Cerebellar cortex (tissue), 1 donor: ENCODE measurements around the gene NUDT9.
A peak's percentile ranks its signal among the peaks of the same experiment; 100 is the strongest.
"Not testable (repeated sequence)": the region's sequence is repeated elsewhere in the genome, so short reads cannot be mapped to it uniquely, and the experiment has no call there.

Experiments
- DNase-seq: peaks from one replicate; pipeline ENCODE4 v3.0.0-alpha.2; 2015; ENCODE audit warnings: low spot score

The NUDT9 gene

DNA sequence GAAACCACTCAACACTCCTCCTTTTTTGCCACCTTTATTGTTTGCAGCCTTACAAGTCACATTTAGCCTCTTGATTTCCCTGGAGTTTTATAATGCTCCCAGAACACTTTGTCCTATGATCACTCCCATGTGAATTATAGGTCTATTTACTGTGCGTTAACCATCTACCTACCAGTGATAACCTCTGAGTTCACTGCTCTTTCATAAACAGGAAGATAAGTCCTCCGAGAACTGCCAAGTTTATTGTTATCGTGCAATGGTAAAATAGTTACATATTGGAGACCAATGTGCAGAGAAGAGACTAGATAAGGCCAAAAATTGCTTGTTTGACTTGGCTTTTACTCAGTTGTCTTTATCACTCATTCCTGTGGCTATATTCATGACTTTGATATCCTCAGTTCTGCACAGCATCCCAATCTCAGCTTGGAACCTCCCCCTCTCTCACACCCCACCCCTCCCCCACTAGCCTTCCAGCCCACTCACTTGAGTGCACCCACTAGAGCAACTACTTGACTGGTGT is 12.9 kb upstream of the NUDT9 start:
- no peak for DNase-seq

DNA sequence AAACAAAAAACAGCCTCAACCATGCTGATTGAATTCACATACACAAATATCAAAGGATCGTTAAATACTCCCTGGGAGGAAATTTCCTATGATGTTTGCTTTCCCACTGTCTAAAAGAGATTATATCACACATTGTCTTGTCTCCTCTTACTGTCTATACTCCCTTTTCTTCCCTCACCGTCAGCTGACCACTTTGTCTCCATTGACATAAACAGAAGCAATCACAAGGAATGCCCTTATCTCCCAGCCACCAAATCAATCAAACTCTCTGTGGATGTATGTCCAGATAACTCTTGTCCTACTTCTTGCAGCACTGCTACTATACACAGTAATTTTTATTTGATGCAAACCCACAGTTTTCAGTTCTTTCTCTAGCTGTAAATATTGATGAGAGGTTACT is 12.2 kb upstream of the NUDT9 start:
- no peak for DNase-seq

DNA sequence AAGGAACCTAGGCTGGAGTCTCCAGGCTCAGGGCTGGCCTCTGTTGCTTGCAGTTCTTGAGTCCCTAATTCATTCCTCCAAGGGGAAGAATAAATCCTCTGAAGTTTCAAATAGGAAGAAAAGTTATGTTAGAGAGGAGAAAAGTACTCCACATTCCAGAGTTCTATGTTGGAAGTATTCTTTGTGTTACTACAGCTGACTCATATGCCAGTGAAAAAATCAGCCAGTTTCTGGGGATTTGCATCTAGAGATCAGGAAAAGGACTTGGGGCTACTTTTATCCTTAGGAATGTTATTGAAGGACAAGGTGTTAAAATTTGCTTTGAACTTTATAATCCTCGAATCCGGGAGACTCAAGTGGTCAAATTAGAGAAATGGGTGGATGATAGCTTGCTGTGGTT is 11.7 kb upstream of the NUDT9 start:
- no peak for DNase-seq

DNA sequence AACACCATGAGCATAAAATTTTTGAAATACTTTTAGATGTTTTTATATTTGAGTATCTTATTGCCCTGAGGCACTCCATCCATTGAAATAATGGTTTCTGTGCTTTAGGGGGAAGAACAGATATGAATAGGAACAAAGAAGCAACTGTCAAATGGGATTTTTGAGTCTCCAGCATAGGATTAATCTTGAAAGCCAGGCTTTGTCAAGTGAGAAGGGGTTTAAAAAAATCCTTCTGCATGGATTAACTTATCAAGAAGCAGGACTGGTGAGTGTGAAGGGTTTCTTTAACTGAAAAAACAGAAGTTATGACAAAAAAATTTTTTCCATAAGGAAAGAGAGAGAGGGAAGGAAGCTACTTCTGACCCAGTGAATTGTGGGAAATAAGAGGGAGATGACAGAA is 7.6 kb upstream of the NUDT9 start:
- DNase-seq = no peak

DNA sequence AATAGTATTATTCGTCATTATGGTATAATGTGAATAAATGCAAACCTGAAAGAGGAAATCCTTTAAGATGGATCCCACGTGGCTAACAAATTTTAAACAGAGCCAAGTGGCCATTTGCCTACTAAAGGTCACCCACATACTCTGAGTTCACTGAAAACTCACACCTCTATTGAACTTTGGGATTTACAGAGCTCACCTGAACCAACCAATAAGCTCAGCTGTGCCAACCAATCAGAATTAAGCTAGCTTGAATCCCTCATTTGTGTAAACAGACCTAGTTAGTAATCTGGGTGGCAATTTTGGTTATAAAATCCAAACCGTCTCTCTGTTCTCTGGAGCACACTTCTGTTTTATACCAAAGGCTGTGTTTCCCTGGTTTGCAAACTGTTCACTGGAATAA is 5.4 kb upstream of the NUDT9 start:
- DNase-seq = no peak

DNA sequence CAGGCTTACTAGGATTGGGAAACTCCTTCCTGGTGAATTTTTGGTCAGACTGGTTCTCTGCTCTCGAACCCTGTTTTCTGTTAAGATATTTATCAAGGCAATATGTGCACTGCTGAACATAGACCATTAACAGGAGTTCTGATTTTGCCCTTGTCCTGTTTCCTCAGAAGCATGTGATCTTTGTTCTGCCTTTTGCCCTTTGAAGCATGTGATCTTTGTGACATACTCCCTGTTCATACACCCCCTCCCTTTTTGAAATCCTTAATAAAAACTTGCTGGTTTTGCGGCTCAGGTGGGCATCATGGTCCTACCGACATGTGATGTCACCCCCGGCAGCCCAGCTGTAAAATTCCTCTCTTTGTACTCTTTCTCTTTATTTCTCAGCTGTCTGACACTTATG is 4.0 kb upstream of the NUDT9 start:
- not testable (repeated sequence) for DNase-seq

DNA sequence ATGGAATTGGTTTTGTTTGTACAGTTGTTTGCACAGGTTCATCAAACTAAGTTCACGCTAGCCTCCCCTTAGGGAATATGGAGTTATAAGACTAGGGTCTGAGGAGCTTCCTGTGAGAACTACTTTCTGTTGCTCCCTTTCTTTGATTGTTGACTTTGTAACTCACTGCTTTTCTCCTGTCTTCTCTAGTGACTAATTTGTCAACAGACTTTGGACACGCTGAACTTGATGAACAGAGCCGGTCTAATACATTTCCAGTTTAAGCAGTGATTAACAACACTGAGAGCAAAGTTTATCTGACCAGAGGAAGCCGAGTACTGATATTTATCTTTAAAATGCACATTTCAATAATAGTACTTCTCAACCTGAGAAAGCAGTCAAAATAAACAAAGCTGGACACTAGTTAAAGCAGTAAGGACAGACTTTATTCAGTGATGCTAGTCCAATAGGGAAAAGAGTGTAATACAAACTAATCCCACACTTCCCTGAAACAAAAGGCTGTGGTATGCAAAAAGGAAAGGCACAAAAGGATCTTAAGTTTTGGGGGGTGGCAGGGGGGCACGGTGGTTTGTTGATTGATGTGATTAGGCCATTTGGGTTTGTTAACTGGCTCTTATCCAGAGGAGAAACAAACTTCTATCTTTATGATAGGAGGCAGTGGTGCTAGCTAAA is 2.7 kb upstream of the NUDT9 start:
- DNase-seq = no peak

DNA sequence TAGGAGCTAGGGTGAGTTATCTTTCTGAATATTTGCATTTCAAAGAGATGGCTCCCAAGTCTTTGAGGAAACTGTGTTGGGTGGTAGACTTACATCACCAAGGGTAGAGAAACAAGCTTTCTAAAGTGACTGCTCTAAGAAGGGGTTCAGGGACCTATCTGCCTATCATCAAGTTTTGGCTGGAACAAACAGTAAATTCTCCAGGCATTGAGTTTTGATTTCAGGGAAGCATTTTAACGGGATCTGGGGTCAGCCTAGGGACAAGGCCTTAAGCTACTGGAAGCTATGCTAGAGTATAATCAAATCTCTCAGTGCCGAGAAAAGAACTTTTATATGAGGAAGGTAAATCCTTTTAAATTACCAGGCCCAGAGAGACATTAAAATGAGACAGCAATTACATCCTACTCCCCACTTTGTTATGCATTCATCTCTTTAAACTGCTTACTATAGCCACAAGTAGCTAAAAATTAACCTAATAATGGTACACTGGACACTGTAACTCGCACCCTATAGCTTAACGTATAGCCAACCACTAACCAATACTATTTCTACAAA is 2.0 kb upstream of the NUDT9 start:
- DNase-seq = no peak

DNA sequence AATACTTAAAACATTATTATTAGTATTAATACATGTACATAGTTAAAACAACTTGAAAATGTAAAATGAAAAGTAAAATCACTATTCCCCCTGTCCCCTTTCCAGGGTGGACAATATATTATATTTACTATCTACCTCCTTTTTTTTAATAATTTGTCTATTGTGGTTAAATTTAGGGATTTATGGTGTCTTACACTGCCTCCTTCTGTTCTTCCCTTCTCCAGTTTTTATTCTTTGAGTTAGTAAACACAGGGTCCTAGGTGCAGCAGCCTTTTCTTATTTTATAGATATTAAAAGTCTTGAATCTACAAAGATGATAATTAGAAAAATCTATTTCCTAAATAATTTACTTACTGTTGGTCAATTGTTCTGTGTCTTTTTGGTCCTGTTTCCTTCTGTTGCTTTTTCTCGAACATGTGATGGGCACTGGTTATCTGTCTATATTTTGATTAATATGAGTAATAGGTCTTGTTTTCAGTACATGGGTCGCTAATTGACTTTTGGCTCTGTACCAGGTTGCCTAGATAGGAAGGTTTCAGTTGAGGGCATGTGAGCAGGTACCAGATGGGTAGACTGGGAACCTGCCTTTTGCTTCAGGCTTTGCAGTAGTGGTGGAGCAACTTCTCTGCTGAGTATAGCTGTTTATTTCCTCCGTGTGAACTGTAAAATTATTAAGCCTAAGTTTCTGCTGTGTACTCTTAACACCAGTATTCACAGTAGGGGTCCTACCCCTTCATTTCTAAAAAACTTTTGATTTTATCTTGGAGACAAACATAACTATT is 1.1 kb downstream of the NUDT9 start:
- DNase-seq = peak; percentile 35

DNA sequence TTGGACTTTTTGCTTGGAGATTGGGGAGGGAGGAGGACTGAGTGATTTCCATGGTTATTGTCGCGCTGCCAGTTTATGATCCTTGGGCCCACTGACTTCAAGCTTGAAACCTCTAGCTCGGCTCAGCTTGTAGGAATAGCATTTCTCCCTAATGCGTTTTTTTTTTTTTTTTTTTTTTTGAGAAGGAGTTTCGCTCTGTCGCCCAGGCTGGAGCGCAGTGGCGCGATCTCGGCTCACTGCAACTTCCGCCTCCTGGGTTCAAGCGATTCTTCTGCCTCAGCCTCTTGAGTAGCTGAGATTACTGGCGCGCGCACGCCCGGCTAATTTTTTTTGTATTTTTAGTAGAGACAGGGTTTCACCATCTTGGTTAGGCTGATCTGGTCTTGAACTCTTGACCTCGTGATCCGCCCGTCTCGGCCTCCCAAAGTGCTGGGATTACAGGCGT is 1.7 kb downstream of the NUDT9 start:
- not testable (repeated sequence) for DNase-seq

DNA sequence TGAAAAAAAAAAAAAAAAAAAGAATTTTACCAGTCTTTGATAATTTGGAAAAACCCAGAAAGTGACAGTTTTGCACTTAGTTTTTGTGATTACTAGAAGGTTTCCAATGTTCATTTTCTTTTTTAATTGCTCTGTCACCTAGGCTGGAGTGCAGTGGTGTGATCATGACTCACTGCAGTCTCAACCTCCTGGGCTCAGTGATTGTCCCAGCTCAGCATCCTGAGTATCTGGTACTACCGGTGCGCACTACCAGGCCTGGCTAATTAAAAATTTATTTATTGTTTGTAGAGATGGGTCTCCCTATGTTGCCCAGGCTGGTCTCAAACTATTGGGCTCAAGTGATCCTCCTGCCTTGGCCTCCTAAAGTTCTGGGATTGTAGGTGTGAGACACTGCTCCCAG is 3.3 kb downstream of the NUDT9 start:
- no peak for DNase-seq

DNA sequence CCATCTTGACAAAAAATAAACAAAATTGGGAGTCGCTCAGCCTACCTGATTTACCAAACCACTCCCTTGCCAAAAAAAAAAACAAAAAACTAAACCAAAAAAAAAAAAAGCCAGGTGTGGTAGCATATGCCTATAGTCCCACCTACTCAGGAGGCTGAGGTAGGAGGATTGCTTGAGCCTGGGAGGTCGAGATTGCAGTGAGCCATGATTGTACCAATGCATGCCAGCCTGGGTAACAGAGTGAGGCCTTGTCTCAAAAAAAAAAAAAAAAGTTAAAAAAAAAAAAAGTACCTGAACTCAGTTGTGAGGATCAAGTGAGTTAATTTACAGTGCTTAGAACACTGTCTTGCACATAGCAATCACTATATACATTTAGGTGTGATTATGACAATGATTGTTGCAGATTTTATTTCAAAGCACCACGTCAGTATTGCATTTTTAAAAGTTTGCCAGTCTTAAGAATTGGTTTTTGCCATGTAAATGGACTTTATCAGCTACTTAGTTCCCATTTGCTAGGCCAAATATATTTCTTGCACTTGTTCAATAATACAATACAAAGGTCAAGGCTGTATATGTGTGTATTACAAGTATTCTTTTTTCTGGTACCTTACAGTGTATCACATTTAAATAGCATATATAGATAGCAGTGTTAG is 4.6 kb downstream of the NUDT9 start:
- DNase-seq = no peak

DNA sequence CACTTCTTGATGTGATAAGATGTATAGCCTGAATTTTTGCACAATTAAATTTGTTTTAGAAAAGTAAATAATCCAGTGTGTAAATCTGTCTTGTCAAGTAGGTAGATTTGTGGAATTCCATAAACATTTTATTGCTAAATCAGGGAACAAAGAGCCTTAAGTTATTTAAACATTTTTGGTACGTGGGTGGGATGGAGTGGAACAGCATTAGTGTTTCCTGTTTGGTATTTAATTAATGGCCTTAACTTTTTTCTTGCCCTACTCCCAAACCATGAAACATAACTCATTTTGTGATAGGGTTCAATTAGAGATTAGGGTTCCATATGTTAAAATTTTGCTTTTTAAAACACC is 5.1 kb downstream of the NUDT9 start:
- DNase-seq = no peak

DNA sequence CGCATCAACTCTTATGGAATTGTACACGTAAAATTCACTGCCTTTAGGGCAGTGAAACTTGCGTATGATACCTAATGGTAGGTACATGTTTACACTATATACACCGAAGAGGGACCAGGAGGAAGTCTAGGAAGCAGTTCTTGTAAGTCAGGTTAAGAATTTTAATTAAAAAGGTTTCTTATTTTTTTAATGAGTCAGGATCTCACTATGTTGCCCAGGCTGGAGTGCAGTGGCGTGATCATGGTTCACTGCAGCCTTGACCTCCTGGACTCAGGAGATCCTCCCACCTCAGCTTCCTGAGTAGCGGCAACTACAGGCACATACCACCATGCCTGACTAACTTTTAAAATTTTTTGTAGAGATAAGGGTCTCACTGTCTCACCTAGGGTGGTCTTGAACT is 6.6 kb downstream of the NUDT9 start:
- DNase-seq = no peak

DNA sequence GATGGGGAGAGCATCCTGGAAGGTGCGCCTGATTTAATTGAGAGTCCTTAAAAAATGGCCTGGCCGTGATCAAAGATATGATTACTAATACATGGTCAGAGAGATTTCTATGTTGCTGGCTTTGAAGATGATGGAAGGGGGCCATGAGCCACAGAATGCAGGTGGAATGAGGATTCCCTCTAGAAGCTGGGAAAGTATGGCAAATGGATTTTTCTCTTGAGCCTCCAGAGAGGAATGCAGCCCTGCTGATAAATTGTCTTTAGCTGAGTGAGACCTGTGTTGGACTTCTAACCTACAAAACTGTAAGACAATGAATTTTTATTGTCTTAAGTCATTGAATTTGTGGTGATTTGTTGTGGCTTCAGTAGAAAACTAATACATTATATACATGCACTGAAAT is 7.7 kb downstream of the NUDT9 start:
- DNase-seq = no peak

DNA sequence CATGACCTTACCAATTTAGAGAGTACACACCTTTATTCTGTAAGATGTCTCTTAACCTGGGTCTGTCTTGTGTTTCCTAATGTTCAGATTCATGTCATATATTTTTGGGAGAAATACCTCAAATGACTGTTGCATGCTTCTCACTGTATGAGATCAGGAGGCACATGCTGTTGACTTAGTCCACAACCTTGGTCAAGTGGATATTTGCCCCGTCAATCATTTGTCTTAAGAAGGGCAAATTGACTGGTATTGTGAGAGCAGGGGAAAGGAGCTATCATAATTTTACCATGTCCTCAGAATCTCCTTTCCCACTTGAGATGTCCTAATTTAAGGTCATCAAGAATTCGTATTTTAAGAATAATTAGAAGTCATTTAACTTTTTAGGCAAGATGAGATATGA is 11.0 kb downstream of the NUDT9 start:
- no peak for DNase-seq

DNA sequence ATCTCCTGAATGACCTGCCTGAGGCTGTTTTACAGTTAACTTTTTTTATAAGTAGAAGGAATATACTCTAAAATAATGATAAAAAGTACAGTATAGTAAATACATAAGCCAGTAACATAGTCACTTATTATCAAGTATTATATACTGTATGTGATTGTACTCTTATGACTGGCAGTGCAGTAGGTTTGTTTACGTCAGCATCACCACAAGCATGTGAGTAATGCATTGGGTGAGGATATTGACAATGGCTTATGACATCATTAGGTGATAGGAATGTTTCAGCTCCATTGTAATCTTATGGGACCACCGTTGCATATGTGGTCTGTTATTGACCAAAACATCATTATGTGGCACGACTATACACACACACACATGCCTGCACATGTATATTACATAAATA is 20.5 kb downstream of the NUDT9 start:
- DNase-seq = no peak

DNA sequence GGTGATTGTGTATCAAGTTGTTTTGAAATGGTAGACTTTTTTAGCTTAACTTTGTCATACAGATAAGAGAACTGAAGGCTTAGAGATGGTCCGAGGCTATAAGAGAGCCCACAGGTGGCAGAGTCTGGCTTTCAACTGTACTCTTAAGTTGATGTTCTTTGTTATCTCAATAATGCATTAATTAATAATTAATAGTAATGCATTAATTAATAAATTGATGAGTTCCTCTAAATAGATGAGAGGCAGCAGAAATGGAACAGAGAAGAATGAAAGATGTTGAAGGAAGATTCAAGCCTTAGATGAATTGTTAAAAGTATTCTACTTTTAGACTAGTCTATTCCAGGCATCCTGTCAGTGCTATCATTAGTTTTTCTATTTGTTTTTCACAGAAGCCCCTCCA is 22.4 kb downstream of the NUDT9 start:
- no peak for DNase-seq

DNA sequence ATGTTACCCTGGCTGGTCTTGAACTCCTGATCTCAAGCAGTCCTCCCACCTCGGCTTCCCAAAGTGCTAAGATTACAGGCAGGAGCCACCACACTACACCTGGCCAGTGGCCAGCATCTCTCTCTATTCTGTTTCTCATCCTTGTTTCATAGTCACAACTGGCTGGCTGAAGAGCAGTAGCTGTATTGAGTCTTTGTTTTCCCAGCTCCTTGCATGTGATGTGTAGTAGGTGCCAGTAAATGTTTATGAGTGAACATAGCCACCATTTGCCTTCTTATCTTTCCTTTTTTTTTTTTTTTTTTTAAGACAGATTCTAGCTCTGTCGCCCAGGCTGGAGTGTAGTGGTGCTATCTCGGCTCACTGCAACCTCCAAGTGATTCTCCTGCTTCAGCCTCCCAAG is 23.6 kb downstream of the NUDT9 start:
- DNase-seq = no peak

DNA sequence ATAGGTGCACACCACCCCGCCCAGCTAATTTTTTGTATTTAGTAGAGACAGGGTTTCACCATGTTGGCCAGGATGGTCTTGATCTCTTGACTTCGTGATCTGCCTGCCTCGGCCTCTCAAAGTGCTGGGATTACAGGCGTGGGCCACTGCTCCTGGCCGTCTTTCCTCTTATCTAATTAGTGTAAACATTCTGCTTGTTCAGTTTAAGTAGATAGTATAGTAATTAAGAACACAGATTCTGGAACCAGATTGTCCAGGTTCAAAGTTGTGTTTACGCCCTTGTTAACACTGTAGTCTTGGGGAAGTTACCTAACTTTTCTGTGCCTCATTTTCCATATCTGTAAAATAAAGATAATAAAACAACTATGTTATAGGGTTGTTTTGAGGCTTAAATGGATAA is 24.0 kb downstream of the NUDT9 start:
- not testable (repeated sequence) for DNase-seq

DNA sequence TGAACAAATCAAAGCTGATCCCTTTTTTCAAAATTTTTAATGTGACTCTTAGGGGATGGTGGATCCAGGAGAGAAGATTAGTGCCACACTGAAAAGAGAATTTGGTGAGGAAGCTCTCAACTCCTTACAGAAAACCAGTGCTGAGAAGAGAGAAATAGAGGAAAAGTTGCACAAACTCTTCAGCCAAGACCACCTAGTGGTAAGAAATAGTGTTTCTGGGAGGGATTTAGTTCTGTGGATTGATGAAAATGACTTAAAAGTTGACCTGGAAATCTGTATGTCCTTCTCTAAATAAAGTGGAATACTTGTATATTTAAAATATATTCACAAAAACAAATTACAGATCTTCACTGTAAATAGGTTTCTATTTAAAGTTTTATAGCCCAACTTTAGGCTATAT is 29.2 kb downstream of the NUDT9 start:
- no peak for DNase-seq

DNA sequence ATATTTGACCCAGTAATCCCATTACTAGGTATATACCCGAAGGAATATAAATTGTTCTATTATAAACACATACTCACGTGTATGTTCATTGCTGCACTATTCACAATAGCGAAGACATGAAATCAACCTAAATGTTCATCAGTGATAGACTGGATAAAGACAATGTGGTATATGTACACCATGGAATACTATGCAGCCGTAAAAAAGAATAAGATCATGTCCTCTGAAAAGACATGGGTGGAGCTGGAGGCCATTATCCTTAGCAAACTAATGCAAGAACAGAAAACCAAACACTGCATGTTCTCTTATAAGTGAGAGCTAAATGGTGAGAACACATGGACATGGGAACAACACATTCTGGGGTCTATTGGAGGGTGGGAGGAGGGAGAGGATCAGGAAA is 36.5 kb downstream of the NUDT9 start:
- no peak for DNase-seq

DNA sequence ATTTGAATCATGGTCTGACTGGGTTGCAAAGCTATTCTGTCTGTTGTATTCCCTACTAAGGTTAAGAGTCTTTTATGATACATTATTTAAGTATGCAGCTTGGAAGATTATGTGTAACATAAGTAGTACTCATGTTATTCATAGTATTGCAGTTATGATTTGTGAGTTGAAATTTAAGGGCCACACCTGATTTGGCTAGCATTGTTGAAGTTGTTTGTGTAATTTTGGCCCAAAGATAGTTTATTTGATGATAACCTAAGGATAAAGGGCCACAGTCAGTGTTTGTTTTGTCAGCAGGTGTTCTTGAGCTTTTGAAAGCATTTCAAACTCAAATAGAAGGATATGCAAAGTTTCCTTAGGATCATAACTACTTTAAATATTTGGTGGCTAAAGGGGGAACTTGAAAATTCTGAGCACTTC is 38.9 kb downstream of the NUDT9 start:
- no peak for DNase-seq
